Activated CD4-positive, alpha-beta T cell treated with anti-CD3 and anti-CD28 coated beads, Interleukin-2, Interleukin-6, amounts not matched to agents 100 ng/mL and 50 ng/mL, durations not matched to agents 16 hours and 8 hours (primary cell): ENCODE data around the gene TEAD1.

Experiments used
- DNase-seq: peaks from one replicate; pipeline ENCODE4 v3.0.0-alpha.2; 2020

The TEAD1 gene

DNA sequence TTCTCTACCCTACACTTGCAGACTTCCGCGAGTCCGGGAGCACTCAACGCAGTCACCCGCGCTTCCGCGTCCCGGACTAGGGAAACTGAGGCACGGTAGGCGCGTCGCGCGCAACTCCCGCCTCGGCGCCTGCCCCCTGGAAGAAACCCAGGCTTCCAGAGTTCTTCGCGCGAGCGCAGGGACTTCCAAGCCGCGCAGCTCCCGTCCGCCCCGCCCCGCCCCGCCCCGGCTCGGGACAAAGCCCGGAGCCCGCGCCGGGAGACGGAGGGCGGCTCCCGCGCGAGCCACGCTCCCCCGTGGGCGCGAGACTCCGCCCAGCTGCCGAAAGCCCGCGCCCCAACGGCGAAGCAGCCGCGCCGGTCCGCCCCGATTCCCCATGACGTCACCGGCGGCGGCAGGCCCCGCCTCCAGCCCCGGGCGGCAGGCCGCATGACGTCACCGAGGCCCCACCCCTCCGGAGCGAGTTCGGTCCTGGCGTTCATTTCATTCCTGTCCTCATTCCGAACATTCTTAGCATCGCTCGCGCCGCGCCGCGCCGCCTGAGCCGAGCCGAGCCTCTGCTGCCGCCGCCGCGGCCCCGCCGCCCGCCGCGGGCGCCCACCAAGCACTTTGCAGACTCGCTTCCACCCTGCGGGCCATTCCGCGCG, at the start of gene TEAD1:
TSS of gene TEAD1 (plus strand) at position 498 of the 647 bp plus-strand sequence.
- DNase-seq = peak; percentile 92

DNA sequence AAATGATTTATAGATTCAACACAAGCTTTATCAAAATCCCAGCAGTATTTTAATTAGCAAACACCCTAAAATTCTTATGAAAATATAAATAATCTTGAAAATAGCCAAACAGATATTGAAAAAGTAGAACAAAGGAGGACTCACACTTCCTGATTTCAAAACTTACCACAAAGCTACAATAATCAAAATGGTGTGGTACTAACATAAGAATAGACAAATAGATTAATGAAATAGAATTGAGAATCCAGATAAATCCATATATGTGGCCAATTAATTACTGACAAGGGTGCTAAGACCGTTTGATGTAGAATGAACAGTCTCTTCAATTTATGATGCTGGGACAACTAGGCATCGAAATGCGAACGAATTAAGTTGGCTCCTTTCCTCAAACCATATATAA, 49.6 kb upstream of the TEAD1 start:
- no peak for DNase-seq

DNA sequence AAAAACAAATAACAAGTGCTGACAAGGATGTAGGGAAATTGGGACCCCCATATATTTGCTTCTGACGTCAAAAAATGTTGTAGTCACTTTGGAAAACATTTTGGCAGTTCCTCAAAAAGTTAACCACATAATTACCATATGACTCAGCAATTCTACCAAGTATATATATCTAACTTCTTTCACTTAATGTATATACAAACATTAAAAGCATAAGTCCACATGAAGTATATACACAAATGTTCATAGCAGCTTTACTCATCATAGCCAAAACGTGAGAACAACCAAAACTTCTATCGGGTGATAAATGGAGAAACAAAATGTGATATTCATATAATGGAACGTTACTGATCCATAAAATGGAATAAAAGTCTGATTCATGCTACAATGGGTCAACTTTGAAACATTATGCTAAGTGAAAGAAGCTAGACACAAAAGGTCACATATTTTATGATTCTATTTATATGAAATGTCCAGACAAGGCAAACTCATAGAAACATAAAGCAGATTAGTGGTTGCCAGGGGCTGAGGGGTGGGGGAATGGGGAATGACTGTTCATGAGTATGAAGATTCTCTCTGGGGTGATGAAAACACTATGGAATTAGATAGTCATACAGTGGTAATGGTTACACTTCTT, 48.7 kb upstream of the TEAD1 start:
- no peak for DNase-seq

DNA sequence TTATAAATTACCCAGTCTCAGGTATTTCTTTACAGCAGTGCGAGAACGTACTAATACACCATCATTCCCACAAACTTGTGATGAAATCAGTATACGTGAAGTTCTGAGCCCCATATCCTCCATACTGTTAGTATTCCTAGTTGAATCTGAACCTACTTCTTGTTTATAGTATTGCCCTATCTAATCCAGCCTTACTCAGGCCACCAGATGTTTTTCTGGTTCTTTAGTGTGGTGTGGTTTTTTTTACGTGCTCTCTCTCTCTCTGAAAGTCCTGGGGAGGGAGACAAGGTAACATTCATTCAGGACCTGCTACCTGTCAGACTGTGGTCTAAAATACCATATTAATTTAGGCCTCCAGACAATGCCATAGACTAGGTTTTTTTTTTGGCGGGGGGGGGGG, 47.6 kb upstream of the TEAD1 start:
- no peak for DNase-seq

DNA sequence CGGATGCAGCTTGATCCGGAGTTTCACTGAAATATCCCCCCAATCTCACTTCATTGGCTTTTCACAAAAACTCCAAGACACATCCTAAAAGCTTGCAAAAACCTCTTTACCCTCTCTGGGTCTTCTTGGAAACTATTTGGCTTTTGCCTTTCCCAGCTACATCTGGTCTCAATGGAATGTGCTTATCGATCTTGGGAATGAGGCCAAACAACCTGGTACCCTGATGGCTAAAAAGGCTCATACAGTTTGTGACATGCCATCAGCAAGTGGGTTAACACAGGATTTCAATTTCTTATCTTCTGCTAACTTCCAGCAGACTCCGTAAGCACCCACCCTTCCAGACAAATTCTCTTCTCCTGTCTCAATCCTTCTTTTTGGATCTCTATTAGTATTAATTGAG, 45.9 kb upstream of the TEAD1 start:
- DNase-seq = no peak

DNA sequence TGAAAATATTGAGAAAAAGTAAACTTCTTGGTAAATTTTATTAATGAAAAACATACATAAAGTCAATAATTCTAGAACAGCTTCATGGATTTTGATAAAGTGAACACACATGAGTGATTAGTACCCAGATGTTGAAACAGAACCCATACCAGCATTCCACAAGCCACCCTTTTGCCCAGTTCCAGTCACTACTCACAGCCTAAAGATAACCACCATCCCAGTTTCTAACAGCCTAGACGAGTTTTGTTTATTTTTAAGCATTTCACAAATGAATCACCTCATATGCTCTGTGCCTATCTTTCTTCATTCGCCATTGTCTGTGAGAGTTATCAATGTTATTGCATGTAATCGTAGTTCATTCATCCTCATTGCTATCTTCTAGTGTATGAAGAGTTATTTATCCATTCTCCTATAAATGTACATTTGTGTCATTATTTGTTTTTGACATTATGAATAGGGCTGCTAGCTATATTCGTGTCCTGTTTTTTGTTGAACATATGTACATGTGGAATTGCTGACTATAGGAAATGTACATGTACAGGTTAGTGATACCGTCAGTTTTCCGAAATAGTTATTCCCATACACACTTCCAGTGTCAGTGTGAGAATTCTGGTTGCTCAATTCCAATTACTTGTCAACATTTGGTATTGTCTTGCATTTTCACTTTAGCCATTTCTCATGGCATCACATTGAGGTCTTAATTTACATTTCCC, 44.5 kb upstream of the TEAD1 start:
- no peak for DNase-seq

DNA sequence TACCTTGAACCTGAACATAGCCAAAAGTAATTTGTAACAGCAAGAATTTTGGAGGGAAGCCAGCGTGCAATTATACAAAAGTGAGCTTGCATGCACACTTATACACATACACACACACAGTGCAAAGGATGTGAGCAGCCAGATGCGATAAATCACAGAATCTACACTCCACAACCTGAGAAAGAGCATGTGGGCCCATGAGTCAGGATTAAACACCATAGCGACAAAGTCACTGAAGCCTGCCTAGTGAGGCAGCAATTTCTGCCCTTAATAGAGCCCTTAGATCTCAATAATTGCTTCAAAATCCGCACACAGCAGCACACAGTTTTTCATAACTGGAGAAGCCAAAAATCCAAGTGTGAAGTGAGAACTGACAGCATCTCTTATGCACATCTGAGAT, 42.6 kb upstream of the TEAD1 start:
- no peak for DNase-seq

DNA sequence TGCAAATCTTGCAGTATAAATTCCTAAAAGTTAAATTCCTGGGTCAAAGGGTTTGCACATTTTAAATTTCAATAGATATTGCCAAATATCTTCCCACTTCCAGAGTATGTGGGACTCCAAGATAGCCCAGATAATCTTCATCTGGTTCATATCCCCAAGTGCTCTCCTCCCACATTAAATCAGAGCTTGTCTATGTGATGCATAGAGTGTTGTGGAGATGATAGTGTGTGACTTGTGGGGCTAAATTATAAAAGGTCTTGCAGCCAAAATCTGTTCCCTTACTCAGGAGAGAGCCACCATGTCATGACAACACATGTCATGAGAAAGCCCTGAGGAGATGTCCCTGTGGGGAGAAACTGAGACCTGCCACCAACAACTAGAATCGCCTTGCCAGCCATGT, 39.9 kb upstream of the TEAD1 start:
- no peak for DNase-seq

DNA sequence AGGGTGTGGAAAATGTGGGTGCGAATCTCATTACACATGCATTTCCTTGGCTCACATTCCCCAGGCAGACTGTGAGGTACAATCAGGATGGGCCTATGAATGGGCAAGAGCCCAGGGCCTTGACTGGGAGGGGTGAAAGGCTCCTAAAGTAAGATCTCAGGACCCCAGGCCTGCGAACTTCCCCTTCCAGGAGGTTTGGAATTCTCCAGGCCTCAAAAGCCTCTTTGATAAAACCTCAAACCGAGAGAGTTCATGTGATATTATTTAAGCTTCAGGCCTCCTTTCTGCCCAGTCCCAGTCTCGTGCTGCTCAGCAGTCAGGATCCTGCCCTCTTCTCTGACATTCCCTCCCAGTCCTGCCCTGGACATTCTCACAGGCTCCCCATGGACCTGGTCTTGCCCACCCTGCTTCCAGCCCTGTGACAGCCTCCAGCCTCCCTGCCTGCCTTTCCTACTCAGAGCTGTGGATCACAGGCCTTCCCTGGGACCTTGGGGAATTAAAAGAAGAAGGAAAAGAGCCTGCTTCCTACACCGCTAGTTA, 37.3 kb upstream of the TEAD1 start:
- DNase-seq = no peak

DNA sequence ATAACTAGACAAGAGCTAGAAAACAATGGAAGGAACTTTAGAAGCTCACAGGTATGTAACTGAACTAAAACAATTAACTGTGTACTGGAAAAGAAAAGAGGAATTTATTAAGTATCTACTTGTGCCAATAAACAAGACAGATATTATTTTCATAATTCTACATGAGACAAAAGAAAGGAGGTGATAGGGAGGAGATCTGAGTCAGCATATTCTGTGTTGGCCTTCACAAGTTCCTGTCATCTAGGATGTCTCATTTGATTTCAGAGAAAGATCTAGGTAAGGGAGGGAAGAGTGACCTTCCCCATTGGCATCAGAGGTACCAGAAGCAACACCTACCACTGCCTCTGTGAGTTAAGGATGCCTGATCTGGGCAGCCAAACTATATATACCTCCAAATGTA, 34.8 kb upstream of the TEAD1 start:
- DNase-seq = no peak

DNA sequence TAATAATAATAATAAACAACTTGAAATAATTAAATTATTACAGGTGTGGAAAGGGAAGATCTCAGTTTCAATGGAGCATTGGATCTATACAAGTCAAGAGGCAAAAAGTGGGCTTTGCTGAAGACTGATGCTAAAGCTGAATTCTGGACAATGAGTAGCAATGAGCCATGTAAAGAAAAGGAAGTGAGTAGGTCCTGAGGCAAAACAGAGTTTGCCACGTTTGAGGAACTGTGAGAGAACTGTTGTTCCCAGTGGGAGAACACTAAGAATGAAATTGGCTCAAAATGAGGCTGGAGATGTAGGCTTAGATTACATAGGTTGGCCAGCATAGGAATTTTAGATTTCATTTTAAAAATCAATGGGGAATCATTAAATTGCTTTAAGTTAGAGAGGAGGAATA, 33.9 kb upstream of the TEAD1 start:
- DNase-seq = no peak

DNA sequence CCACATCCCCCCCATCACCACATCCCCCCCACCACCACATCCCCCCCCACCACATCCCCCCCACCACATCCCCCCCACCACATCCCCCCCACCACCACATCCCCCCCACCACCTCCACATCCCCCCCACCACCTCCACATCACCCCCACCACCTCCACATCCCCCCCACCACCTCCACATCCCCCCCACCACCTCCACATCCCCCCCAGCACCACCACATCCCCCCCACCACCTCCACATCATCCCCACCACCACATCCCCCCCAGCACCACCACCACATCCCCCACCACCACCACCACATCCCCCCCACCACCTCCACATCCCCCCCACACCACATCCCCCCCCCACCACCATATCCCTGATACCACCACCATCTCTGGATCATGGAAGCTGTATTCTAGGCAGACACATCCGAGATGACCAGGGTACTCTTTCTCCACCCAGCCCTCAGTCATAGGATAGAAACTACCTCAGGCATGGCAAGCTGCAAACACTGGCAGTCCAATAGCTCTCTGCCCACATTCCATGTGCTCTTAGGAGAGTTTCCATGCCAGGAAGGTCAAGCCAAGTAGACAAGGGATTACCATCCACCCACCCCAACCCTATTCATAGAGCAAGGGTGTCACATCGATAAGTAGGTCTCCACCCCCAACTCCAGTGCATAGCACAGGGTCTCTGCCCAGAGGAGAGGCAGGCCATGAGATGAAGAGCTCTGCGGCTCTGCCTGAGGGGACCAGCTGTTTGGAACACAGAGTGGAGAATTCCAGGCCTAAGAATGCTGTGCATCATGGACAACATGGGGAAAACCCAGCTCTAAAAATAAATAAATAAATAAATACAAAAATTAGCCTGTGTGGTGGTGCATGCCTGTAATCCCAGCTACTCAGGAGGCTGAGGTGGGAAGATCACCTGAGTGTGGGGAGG, 33.0 kb upstream of the TEAD1 start:
- no peak for DNase-seq

DNA sequence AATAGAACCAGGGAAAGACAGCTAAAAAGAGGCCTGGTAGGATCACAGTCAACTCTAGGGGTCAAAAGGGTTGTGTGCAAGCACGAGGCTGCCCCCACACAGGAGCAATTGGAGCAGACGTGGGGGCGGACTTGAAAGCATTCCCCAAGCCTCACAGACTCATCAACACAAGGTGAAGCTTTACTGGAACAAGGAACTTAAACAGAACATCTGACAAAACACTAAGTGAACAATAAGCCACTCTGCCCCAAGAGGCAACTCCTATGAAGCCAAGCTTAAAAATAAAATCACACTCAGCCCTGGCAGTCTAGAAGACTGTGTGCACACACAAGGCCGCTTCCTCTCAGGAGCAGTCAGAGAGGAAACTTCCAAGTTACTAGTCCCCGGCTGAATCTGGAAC, 32.2 kb upstream of the TEAD1 start:
- no peak for DNase-seq

DNA sequence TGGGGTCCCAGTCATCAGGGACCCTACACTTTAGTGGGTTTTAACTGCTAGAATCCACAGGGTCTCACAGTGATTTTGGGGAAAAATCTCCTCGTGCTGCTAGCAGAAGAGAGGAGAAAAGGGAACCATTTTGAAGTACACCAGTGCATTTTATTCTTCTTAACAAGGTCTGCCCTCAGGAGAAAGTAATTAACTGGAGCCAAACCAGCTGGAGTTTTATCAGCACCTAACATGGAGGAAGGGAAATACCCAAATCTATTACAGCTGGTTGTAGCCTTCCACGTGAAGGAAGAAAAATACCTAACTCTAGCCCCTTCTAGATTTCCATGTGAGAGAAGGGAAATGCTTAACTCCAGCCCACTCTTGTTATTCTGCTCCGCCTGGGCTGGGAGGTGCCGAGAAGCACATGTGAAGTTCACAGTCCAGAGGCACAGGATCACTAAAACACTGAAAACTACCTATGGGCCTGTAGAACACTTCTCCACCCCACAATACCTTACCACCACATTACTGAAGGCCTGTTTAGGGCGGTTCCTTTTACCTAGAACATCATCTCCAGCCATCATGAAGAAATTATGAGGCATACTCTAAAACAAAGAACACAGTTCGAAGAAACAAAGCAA, 31.3 kb upstream of the TEAD1 start:
- no peak for DNase-seq

DNA sequence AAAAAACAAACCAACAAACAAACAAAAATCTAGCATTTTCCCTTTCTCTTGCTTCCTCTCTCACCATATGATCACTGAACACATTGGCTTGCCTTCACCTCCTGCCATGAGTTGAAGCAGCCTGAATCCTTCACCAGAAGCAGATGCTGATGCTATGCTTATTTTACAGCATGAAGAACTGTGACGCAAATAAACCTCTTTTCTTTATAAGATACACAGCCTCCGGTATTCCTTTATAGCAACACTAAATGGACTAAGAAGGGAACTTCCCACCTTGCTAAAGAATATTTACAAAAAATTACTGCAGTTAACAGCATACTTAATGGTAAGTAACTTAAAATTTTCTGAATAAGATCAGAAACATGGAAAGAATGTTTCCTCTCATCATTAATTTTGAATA, 27.7 kb upstream of the TEAD1 start:
- DNase-seq = no peak

DNA sequence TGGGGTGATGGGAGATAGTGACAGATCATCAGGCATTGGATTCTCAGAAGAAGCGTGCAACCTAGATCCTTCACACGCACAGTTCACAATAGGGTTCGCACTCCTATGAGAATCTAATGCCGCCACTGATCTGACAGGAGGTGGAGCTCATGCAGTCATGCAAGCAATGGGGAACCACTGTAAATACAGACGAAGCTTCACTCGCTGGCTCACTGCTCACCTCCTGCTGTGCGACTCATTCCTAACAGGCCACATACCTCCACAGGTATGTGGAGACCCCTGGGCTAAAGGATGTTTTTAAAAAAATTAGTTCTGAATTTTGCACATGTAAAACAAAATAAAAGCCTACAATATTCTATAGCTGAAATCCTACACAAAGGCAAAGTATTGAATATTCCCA, 20.5 kb upstream of the TEAD1 start:
- DNase-seq = no peak

DNA sequence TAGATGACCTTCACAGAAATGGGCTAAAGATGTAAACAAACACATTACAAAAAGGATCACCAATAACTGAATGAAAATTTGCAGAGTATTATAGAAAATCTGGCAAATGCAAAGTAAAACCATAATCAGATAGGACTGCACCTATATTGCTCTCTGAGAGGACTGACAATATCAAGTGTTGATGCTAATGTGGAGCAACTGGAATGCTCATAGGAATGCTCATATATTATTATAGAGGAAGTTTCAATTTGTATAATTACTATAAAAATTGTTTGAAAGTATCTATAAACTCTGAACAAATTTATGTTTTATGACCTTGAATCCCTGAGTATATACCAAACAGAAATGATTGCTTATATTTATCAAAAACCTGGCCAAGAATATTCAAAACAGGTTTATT, 18.4 kb upstream of the TEAD1 start:
- no peak for DNase-seq

DNA sequence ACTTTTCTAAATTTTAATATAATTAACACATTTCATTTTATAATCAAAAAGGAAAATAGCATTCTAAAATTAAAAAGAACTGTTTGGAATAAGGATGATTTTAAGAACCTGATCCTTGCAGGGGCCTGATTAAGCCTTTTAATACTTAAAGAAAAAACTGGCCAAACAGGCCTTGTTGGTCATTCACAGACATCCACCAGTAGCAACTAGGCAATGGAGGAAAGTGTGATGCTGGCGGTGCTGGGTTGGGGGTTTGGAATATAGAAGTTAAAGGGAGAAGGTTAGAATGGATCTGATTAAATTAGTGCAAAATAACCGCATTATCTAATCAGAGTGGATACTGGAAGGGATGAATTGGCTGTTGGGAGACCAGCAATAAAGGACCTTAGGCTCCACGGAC, 16.9 kb upstream of the TEAD1 start:
- no peak for DNase-seq

DNA sequence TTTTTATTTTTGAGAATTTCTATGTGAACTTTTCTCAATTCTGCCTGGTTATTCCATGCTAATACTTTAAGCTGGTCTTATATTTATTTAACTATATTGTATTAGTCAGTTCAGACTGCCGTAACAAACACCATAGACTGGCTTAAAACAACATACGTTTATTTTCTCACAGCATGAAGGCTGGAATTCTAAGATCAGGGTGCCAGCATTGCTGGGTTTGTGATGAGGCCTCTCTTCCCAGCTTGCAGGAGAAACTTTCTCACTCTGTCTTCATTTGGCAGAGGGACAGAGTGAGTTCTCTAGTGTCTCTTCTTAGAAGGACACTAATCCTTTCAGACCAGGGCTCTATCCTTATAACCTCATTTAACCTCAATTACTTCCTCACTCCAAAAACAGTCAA, 16.2 kb upstream of the TEAD1 start:
- no peak for DNase-seq

DNA sequence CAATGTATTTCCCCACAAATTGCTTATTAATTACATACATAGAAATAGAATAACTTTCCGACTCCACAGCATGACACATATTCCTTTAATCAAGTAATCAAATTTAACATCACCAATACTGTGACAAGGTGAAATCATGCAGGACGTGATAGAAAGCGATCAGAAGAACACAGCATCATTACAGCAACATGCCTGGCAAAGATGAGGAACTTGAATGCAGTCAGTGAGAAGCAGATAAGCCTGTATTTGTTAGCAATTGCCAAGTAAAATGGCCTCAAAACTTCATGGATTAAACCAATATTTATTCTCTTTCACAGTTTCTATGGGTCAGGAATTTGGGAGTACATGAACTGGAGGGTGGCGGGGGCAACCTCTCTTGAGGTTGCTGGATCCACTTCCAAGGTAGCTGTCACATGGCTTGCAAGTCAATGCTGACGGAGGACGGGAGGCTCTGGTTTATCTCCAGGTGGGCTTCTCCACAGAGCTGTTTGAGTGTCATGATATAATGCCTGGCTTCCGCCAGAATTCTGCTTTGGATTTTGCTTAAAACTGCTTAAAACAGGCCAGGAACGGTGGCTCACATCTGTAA, 12.0 kb upstream of the TEAD1 start:
- DNase-seq = no peak

DNA sequence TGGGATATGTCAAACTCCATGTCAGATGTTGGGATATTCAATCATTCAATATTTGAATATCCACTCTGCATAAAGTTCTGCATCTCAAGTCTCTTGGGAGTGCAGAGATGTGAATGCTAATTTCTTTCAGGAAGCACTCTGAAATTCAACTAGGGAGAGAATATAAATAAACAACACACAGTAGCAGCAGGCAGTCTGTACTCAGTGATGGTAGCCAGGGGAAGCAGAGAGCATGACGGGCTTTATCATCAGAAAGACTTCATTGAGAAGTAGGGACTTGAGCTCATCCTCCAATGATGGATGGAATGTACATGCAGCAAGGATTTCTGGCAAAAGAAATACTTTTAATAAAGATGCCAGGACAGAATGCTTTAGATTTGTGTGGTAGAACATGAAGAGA, 9.8 kb upstream of the TEAD1 start:
- no peak for DNase-seq

DNA sequence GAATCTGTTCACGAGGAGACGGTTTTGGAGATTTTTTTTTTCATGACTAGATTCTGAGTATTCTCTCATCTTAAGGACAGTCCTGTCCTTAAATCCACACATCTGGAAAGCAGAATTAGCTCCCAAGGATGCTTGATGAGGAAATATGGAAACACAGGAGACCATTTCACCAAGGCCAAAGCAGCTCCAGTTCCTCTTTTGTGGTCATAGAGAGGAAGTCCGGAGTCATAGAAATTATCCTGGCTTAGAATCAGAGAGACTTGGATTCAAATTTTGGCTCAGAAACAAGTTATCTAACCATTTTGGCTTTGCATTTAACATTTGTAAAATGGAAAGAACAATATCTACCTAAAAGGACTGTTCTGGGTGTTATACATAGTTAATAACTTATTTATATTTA, 7.3 kb upstream of the TEAD1 start:
- DNase-seq = no peak
